Measurements from ENCODE around the gene OR5C1.
A peak's percentile ranks its signal among the peaks of the same experiment; 100 is the strongest.
"Not testable (repeated sequence)": the region's sequence is repeated elsewhere in the genome, so short reads cannot be mapped to it uniquely, and the experiment has no call there.

The OR5C1 gene

GRCh38 chr9:122835313-122835731 is 46.6 kb downstream of the OR5C1 start:
- H3F3A ChIP-seq (ENCODE audit: control insufficient read depth, insufficient read depth): no peaks in the 10 kb centered on the region
- H3K4me1 ChIP-seq (ENCODE audit: control insufficient read depth, low read length): peaks cover 10% of the 10 kb centered on the region
- H3K36me3 ChIP-seq (ENCODE audit: control insufficient read depth, low read length): no peaks in the 10 kb centered on the region
- no peaks in the 10 kb centered on the region for H3K9me3 ChIP-seq (ENCODE audit: control insufficient read depth, insufficient read depth, low read length)
- no peaks in the 10 kb centered on the region for H3K27me3 ChIP-seq (ENCODE audit: control insufficient read depth, low read length)
- peak overlapping the region; percentile 61 for H3K4me2 ChIP-seq (ENCODE audit: low read length)
- H3K27ac ChIP-seq (ENCODE audit: low read depth, low read length): no peak overlapping the region
- no peaks in the 10 kb centered on the region for H3K79me2 ChIP-seq (ENCODE audit: control insufficient read depth, low read length)
- H3K4me3 ChIP-seq (ENCODE audit: low read length): peak overlapping the region; percentile 47
- no peaks in the 10 kb centered on the region for H3K9me2 ChIP-seq (replicated peaks; ENCODE audit: control insufficient read depth, low read length)
- TF ChIP-seq EZH2phosphoT487 (IDR thresholded peaks at IDR 0.05; ENCODE audit: borderline replicate concordance, low read length) (no peak), CTCF (IDR thresholded peaks at IDR 0.05; ENCODE audit: low read depth, low read length, poor library complexity, severe bottlenecking) (peak; percentile 51)
- H4K20me1 ChIP-seq (ENCODE audit: control insufficient read depth, insufficient read depth, low read depth, low read length): no peaks in the 10 kb centered on the region

- H3K27ac ChIP-seq (ENCODE audit: low read depth, low read length): no peak overlapping the region
- H3K4me2 ChIP-seq (ENCODE audit: low read length): no peak overlapping the region
- no peaks in the 10 kb centered on the region for H3K79me2 ChIP-seq (ENCODE audit: control insufficient read depth, low read length)
- no peaks in the 10 kb centered on the region for H3K27me3 ChIP-seq (ENCODE audit: control insufficient read depth, low read length)
- no peak overlapping the region for H3K4me3 ChIP-seq (ENCODE audit: low read length)
- H3K4me1 ChIP-seq (ENCODE audit: control insufficient read depth, low read length): peaks cover 10% of the 10 kb centered on the region
- H3K9me2 ChIP-seq (replicated peaks; ENCODE audit: control insufficient read depth, low read length): no peaks in the 10 kb centered on the region
- no peaks in the 10 kb centered on the region for H4K20me1 ChIP-seq (ENCODE audit: control insufficient read depth, insufficient read depth, low read depth, low read length)
- H3F3A ChIP-seq (ENCODE audit: control insufficient read depth, insufficient read depth): no peaks in the 10 kb centered on the region
- TF ChIP-seq EZH2phosphoT487 (IDR thresholded peaks at IDR 0.05; ENCODE audit: borderline replicate concordance, low read length) (no peak), CTCF (IDR thresholded peaks at IDR 0.05; ENCODE audit: low read depth, low read length, poor library complexity, severe bottlenecking) (no peak)
- H3K9me3 ChIP-seq (ENCODE audit: control insufficient read depth, insufficient read depth, low read length): no peaks in the 10 kb centered on the region
- no peaks in the 10 kb centered on the region for H3K36me3 ChIP-seq (ENCODE audit: control insufficient read depth, low read length)
These were observed 48.6 kb downstream of the OR5C1 start for GRCh38 chr9:122837266-122837850.

GRCh38 chr9:122838441-122838840 is 49.7 kb downstream of the OR5C1 start:
- not testable (repeated sequence) for H3F3A ChIP-seq (ENCODE audit: control insufficient read depth, insufficient read depth); H3K4me1 ChIP-seq (ENCODE audit: control insufficient read depth, low read length); H3K4me3 ChIP-seq (ENCODE audit: low read length); H3K27me3 ChIP-seq (ENCODE audit: control insufficient read depth, low read length); H3K9me3 ChIP-seq (ENCODE audit: control insufficient read depth, insufficient read depth, low read length); H3K79me2 ChIP-seq (ENCODE audit: control insufficient read depth, low read length); H3K4me2 ChIP-seq (ENCODE audit: low read length); H3K9me2 ChIP-seq (replicated peaks; ENCODE audit: control insufficient read depth, low read length); H3K27ac ChIP-seq (ENCODE audit: low read depth, low read length); H4K20me1 ChIP-seq (ENCODE audit: control insufficient read depth, insufficient read depth, low read depth, low read length); H3K36me3 ChIP-seq (ENCODE audit: control insufficient read depth, low read length)

All from DOHH2 (cell line).